Measurements from ENCODE around the gene MPRIP.

DNA sequence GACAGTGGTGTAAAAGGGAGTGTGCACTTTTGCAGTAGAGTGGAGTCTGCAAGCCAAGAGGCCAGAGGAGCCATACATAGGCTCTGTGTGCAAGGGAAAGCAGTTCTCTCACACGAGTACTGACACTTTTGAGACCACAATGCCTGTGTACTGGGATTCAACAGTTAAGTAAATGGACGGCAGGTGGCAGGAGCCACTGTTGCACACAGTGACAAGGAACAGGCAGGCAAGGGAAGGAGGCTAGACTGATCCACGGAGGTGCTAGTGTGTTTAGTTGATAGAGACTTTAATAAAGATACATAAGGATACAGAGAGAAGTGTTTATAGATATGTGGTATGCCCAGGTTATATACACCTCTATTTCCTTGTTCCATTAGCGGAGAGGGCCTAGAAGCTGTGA lies 67.0 kb downstream of the MPRIP start:
- TF ChIP-seq, protein P1, sequence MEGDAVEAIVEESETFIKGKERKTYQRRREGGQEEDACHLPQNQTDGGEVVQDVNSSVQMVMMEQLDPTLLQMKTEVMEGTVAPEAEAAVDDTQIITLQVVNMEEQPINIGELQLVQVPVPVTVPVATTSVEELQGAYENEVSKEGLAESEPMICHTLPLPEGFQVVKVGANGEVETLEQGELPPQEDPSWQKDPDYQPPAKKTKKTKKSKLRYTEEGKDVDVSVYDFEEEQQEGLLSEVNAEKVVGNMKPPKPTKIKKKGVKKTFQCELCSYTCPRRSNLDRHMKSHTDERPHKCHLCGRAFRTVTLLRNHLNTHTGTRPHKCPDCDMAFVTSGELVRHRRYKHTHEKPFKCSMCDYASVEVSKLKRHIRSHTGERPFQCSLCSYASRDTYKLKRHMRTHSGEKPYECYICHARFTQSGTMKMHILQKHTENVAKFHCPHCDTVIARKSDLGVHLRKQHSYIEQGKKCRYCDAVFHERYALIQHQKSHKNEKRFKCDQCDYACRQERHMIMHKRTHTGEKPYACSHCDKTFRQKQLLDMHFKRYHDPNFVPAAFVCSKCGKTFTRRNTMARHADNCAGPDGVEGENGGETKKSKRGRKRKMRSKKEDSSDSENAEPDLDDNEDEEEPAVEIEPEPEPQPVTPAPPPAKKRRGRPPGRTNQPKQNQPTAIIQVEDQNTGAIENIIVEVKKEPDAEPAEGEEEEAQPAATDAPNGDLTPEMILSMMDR (IDR thresholded peaks at IDR 0.05) = peak in 3 of 7 experiments; percentile 9 to 28 (median 20)
- no peak for TF ChIP-seq POLR2A (IDR thresholded peaks at IDR 0.05)

All from body of pancreas (tissue), 4 donors.